ENCODE results near the gene ZSCAN30.

ZSCAN30 gene

GRCh38 chr18:35290094-35290735 lies at the start of gene ZSCAN30:
Gene ZSCAN30, minus strand, starts transcription at chr18:35290229. Its CDS starts 25,877 bp downstream, at chr18:35264352.
- TF ChIP-seq CTCF (IDR thresholded peaks at IDR 0.05; ENCODE audit: low read depth, low read length): no peak
- DNase-seq (ENCODE audit: low read depth, low spot score): peak; percentile 95
- in situ Hi-C loops (cut with HindIII; ENCODE audit: low sequenced_read_pairs): no loop called here

GRCh38 chr18:35337286-35337685 lies 47.3 kb upstream of the ZSCAN30 start:
- no peak for TF ChIP-seq CTCF (IDR thresholded peaks at IDR 0.05; ENCODE audit: low read depth, low read length)
- DNase-seq (ENCODE audit: low read depth, low spot score): no peak
- in situ Hi-C loops (cut with HindIII; ENCODE audit: low sequenced_read_pairs): no loop called here
- no peak overlapping the region for H3K4me3 ChIP-seq (ENCODE audit: low read depth, low read length)

More at GRCh38 chr18:35290094-35290735, at the start of gene ZSCAN30:
- H3K4me3 ChIP-seq (ENCODE audit: low read depth, low read length): peak within 1 kb of the TSS; percentile 83

GRCh38 chr18:35335866-35336265 lies 45.8 kb upstream of the ZSCAN30 start:
- TF ChIP-seq CTCF (IDR thresholded peaks at IDR 0.05; ENCODE audit: low read depth, low read length): no peak
- in situ Hi-C loops (cut with HindIII; ENCODE audit: low sequenced_read_pairs): no loop called here

GRCh38 chr18:35334821-35335220 lies 44.8 kb upstream of the ZSCAN30 start:
- peak; percentile 26 for DNase-seq (ENCODE audit: low read depth, low spot score)
- no peak overlapping the region for H3K4me3 ChIP-seq (ENCODE audit: low read depth, low read length)
- TF ChIP-seq CTCF (IDR thresholded peaks at IDR 0.05; ENCODE audit: low read depth, low read length): no peak
- in situ Hi-C loops (cut with HindIII; ENCODE audit: low sequenced_read_pairs): no loop called here

More at GRCh38 chr18:35335866-35336265, 45.8 kb upstream of the ZSCAN30 start:
- no peak for DNase-seq (ENCODE audit: low read depth, low spot score)
- no peak overlapping the region for H3K4me3 ChIP-seq (ENCODE audit: low read depth, low read length)

- no peak for TF ChIP-seq CTCF (IDR thresholded peaks at IDR 0.05; ENCODE audit: low read depth, low read length)
- DNase-seq (ENCODE audit: low read depth, low spot score): no peak
- in situ Hi-C loops (cut with HindIII; ENCODE audit: low sequenced_read_pairs): no loop called here
- H3K4me3 ChIP-seq (ENCODE audit: low read depth, low read length): no peak overlapping the region
These were observed 44.2 kb upstream of the ZSCAN30 start for GRCh38 chr18:35334212-35334611.

- in situ Hi-C loops (cut with HindIII; ENCODE audit: low sequenced_read_pairs): no loop called here
- TF ChIP-seq CTCF (IDR thresholded peaks at IDR 0.05; ENCODE audit: low read depth, low read length): no peak
- no peak for DNase-seq (ENCODE audit: low read depth, low spot score)
These were observed 41.5 kb upstream of the ZSCAN30 start for GRCh38 chr18:35331367-35332087.

More at GRCh38 chr18:35331367-35332087, 41.5 kb upstream of the ZSCAN30 start:
- H3K4me3 ChIP-seq (ENCODE audit: low read depth, low read length): no peak overlapping the region

All from astrocyte of the spinal cord (primary cell).